Activated naive CD4-positive, alpha-beta T cell treated with Interleukin-2 at 50 U/mL for 16 hours (primary cell): ENCODE measurements around the gene GPX8.

Experiments used
- DNase-seq: peaks from one replicate; pipeline ENCODE4 v3.0.0-alpha.2; 2020

Gene GPX8, protein sequence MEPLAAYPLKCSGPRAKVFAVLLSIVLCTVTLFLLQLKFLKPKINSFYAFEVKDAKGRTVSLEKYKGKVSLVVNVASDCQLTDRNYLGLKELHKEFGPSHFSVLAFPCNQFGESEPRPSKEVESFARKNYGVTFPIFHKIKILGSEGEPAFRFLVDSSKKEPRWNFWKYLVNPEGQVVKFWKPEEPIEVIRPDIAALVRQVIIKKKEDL

DNA sequence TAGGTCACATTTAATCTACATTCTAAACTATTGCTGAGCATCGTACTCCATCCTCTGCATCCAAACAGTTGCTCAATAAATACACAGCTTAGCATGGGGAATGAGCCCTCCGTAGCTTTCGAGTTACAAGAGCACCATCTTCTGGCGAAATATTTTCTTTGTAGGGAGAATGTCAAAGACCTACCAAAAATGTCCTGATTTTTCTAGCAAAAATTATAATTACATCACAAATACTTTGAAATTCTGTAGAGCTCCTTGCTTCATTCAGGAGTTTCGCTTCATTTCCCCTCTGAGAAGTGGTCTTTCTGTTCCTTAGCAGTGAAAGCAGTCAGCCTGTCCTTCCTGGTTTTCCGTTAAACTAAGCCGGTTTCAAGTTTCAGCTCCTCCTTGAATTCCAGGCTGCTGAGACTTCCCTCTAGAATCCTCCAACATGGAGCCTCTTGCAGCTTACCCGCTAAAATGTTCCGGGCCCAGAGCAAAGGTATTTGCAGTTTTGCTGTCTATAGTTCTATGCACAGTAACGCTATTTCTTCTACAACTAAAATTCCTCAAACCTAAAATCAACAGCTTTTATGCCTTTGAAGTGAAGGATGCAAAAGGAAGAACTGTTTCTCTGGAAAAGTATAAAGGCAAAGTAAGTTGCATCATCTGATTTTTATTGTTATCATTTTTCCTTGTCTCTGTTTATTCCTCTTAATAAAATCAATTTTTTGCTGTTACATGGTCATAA lies at the start of gene GPX8:
Gene GPX8 (plus strand): TSS at position 409 of the 730 bp plus-strand sequence. CDS start 22 bp downstream, at position 431.
- no peak for DNase-seq

DNA sequence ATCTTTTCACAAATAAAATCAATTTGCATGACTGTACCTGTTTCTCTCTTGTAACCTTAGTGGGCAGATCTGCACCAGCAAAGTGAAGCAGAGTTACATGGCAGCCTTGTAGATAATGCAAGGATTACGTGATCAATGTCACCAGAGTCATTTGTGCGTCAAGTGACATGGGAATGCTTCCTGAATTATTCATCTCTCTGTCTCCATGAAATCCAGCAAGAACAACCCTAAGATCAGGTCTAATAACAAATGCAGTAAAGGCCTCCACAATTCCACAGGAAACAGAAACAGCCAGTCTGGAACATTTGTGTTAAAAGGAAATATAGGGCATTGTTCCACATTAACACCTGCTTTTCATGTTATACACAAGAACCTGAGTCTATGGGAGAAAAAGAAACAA lies 49.8 kb upstream of the GPX8 start:
- DNase-seq: no peak

DNA sequence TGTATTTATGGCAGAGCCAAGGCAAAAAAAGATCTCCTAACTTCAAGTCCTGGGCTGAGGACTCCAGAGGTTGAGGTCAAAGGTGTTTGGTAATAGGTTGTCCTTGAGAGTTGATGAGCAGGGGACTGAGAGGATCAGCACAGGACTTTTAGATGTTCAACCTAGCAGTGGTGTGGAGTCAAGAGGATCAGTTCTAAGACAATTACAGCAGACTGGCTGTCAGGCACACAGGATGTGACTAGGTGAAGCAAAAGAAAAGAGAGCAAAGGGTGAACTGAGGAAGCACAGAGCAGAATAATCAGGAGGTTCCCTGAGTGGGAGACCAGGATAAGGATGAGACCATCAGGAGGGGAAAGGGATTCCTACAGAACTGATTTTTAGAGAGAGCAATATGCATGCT lies 46.6 kb upstream of the GPX8 start:
- DNase-seq: no peak

DNA sequence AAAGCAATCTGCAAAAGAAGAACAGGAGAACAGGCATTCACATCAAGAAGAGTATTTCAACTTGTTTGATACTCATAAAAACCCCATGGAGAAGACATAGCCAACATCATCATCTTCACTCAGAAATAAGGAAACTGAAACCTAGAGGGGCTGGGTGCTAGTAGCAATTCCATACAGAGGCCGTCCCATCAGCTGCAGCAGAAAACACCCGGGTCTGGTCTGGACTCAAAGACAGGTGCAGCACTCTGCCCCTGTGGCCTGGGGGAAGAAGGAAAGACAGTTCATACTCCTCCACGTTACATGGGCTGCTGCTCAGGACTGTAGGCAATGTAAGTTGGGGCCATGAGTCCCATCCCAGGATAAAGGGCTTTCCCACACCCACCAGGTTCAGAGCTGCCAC lies 45.9 kb upstream of the GPX8 start:
- DNase-seq: no peak

DNA sequence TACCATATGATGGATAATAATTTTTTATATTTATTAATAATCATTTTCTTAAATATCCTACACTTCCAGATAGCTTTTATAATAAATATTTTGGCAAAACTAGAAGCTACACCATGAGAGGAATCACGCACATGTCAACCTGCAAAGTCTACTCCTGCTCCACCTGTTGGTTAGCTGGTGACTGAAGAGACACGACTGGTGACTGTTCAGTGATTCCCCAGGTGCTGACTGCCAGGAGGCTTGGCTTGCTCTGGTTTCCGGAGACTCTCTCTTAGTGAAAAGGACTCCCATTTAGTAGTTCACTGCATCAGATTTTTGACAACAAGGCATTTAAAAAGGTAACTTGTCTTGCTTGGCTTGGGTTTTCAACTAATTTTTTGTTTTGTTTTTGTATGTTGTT lies 36.6 kb upstream of the GPX8 start:
- no peak for DNase-seq

DNA sequence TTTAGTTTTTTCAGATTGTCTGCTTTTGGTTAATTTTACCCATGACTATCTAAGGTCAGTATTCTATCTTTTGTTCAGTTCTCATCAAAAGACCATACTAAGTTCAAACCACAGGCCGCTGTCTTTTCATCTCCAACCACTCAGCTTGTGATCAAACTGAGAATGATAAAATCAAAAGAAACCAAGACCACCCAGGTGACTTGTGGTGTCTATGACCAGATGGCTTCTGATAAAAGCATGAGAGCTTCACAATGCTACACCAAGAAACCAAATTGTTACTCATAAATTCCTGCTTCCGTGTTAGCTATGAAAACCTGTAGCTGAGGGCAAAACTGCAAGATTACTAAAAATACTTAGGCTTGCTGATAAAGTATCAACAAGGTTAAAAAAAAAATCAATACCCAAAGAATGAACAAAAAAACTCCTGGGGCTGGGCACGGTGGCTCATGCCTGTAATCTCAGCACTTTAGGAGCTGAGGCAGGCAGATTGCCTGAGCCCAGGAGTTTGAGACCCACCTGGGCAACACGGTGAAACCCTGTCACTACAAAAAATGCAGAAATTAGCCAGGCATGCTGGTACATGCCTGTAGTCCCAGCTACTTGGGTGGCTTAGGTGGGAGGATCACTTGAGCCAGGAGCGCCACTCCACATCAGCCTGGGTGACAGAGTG lies 25.8 kb upstream of the GPX8 start:
- no peak for DNase-seq

DNA sequence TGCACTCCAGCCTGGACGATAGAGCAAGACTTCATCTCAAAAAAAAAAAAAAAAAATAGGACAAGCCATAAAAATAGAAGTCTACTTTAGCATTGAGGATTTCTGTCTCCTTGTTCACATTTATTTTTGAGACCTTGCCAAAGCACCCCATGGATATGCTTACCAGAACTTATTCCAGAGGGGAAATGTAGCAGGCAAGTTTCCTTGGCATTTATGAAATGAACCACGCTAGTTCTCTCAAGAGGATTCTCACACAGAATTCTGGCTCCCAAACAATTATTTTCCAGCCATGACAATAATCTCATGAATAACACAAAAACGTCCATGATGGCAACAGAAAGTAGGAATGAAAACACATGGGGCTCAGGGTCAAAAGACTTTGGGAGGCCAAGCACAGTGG lies 23.4 kb upstream of the GPX8 start:
- no peak for DNase-seq

DNA sequence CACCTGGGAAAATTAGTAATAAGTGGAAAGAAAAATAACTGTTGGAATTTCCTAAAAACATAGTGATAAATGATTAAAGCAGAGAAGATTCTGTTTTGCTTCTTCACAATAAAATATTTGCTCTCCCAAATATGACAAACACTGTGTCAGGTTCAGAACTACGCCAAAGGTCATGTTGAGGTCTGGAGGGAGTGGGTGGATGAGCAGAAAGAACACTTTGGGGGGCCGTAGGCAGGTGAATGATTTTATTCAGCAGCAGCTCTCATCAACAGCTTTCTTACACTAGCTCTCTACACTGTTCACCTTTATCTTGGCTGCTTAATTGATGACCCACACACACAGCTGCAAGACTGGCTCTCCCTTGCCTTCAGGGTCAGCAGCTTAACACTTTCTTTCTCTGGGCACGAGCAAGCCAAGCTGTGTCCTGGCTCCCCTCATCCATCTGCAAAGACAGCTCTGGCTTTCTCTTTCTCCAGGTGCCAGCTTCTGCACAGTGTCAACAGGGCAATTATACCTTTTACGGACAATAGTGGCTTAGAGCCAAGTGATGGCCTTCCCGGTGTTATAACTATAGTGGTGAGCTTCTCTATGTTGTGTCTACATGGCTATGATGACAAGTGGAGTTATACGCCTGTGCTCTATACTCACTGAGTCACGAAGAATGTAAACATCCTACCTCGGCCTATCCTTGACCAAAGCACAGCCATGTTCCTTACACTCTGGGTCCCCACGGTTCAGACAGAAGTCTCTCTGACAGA lies 18.9 kb upstream of the GPX8 start:
- DNase-seq: no peak

DNA sequence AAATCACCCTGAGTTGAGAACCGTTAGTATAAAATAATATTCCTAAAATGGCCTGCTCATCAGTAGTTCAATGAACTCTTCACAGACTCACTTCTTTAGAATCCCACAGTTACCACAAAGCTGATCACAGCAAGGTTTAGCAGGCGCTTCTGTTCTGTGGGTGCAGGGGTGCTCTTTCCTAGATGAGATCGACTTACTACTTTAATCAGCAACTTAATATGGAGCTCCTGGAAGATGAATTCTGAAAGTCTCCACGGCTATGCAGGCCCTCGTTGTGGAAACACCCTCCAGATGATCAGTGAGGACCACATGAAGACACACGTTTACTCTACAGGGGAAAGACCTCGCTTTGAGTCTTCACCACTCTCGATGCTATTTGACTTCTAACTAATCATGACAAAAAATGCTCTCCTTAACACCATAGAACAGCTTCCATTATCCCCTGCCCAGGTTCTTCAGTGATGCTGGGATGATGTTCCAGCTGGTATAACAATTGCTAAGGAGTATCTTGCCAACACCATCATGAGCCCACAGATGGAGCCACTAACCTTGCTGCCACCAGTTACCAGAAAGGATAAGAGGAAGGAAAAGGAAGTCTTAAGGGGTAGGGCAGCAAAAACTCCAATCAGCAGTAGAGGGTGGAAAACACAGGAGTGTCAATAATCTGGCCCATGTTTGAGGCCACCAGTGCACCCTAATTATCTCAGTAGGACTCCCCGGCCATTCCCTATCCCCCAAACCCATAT lies 17.9 kb upstream of the GPX8 start:
- no peak for DNase-seq

DNA sequence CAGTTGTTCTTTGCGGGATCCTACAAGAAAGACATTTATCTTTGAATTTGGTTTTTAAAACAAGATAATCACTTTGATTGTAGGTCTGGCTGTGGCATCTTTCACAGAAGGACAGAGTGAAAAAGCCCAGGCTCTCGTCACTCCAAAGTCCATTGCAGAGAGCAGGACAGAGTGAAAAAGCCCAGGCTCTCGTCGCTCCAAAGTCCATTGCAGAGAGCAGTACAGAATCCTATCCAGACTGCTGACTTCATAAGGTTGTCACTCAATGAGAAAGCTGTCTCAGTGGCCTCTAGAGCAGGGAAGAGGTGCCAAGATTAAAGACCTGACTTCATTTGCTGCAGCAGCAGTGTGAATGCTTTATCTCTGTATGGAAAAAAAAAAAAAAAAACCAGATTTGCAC lies 16.3 kb upstream of the GPX8 start:
- DNase-seq: no peak

DNA sequence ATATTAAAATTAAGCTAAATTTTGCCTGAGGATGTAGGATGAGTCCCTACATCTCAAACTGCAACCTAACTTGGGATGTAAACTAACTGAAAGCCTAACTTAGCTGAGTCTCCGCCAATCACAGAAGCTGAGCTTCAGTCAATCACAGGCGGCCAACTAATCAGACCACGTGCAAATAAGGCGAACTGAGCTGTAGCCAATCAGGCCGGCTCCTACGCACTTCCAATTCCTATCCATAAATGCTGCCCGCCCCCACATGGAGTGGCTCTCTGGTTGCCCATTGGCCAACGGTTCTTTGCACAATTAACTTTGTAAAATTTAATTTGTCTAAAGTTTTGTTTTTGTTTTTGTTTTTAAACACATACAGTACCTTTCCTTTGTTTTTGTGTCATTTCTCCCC lies 13.9 kb upstream of the GPX8 start:
- no peak for DNase-seq

DNA sequence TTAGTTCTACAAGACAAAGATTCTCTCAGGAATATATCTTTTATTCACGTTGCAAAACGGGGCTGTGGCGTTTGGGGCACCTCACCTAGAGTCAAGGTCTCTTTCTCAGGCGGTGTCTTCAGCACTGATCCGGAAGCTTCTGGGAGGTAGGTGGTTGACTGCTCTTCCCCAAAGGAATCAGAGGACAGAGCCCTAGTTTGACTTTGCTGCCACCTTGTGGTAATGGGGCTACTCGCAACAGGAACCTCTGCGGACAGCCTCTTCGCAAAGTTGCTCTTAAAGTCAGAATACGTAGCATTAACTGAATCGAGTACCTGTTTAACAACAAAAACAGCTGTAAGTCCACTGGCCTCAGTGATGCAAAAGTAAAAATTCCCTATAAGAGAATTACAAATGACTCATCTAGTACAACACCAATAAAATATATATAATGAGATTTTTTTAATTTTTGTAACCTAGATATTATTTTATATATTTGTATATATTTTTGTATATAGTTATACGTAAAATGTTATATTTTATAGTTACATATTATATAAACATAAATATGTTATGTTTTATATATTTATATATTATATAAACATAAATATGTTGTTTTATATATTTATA lies 13.3 kb upstream of the GPX8 start:
- DNase-seq: peak; percentile 83

DNA sequence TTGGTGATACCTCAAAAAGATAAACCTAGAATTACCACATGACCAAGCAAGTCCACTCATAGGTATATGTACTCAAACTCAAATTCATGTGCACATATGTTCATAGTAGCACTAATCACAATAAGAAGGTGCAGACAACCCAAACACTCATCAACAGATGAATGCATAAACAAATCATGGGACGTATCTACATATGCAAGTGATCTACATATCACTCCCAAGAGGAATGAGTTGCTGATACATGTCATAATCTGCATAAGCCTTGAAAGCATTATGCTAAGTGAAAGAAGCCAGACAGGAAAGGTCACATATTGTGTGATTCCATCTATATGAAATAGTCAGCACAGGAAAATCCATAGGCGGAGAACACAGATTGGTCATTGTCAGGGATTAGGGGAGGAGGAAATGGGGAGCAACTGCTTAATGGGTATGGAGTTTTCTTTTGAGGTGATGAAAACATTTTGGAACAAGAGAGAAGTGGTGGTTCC lies 10.6 kb upstream of the GPX8 start:
- DNase-seq: no peak

DNA sequence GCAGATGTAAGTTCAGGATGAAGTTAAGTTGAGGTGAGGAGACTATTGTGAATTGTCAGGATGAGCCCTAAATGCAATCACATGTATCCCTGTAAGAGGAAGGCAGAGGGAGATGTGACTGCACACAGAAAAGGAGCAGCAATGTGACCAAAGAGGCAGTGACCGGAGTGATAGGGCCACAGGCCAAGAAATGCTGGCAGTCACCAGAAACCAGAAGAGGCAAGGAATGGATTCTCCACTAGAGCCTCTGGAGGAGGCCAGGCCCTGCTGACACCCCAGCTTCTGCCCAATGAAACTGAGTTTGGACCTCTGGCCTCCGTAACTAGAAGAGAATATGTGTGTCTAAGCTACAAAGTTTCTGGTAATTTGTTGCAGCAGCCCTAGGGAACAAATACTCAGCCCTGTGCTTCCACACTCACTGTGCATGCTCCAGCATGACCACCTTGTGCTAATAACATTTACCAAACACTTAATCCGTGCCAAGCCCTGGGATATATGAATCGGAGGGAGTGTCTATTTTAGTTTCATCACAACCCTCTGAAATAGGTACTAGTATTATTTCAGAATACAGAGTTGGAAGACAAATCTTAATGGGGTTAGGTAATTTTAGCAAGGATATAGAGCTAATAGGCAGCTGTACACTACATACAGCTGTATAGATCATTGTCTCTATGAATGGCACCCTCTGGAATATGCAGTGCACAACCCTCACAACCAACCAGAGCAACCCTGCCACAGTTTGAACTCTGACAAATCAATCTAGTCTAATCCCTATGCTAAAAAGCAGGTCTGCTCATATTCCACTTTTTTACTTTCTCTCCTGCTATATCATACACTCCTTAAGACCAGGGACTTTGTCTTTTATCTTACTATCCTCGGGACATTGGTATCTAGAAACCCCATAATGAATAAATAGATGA lies 7.8 kb upstream of the GPX8 start:
- DNase-seq: no peak

DNA sequence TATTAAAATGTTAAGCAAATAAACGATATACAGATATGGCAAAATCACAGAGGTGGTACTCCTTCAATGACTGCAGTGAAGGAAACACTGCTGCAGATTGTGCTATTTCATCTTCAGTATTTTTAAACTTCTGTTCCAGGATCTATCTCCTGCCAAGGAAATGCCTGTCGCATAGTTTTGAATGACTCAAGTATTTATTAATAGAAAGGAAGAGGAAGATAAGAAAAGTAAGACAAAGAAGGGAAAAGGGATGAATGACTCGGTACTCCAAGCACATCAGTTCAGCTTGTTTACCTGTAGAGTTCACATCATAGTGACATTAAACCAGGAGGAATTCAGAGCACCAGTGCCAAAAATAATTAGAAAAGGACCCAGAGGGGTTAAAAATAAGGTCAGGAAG lies 5.1 kb upstream of the GPX8 start:
- DNase-seq: no peak

DNA sequence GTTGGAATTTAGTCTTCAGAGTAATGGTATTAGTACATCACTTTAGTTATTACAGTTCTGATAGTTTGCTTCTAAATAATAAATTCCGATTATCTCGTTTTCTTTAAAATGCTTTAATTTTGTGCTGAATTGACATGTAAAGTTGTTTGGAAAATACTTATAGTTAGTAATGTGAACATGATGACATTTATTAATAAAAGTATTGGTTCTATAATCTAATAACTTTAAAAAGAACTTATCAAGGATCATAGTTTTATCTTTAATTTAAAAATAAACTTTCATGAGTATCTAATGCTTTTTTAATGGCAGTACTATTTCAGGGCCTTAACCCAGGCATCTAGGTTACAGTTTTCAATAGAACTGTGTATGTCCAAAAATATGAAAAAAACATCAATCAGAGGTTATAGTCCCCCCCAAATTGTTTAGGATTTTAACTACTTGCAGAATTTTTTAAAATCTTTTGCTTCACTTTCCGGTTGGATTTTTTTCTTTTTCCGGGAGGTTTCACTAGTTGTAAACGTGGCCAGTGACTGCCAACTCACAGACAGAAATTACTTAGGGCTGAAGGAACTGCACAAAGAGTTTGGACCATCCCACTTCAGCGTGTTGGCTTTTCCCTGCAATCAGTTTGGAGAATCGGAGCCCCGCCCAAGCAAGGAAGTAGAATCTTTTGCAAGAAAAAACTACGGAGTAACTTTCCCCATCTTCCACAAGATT lies 680 bp downstream of the GPX8 start:
- DNase-seq: no peak

DNA sequence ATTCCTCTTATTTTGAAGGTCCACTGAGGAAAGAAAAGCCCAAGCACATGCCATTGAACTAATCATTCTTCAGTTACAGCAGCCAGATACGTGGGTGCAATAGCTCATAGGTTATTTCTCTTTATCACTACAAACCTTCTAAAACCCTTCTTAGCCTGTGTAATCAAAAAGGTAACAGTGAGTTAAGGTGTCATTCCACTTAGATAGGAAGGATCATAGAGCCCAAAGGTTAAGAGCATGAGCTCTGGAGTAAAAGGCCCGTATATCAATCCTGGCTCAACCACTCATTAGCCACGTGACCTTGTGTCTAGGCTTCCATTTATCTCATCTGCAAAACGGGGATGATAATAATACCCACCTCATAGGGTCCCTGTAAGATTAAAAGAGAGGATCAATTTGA lies 2.7 kb downstream of the GPX8 start:
- no peak for DNase-seq

DNA sequence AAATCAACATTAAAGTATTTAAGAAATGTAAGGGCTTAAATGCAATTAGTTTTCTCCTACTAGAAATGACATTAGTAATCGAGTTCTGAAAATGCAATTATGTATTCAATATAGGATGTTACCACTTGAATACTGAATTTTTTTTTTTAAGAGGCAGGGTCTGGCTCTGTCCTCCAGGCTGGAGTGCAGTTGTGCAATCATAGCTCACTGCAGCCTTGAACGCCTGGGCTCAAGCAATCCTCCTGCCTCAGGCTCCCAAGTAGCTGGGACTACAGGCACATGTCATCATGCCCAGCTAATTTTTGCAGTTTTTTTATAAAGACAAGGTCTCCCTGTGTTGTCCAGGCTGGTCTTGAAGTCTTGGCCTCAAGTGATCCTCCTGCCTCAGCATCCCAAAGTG lies 11.5 kb downstream of the GPX8 start:
- no peak for DNase-seq

DNA sequence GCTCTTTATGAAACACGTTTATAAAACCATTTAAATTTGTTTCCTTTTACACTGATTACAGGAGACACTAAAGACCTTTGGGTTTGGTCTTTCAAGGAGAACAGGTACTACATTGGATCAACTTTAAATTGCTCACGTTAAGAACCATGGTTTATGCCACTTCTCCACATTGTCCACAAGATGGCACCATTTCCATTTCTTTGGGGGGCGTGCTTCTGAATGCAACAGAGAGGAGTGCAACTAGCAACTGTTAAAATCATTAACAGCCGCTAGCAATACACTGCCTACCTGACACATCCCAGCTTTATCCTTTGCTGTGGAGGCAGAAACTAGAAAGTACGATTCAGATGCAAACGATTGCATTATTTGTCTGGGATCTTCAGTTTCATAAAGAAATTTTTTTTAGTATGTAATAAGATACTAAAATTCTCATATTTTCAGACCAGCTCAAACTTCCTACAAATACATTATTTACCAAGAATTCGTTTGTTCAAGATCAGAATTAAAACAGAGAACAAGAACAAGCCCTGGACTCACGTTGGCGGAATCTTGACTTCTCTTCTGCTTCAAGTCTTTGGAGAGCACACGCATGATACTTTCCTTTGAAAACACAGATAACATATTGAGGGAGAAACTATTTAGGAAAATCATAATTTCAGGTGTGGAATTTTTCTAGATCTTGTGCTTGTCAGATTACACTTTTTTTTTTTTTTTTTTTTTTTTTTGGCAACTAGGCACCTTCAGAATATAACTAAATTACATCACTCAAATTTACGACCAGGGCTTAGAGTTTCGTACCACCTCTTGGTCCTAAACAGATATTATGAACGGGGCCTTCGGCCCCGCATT lies 12.3 kb downstream of the GPX8 start:
- DNase-seq: peak; percentile 52
